ENCODE data around the gene FPGS.

DNA sequence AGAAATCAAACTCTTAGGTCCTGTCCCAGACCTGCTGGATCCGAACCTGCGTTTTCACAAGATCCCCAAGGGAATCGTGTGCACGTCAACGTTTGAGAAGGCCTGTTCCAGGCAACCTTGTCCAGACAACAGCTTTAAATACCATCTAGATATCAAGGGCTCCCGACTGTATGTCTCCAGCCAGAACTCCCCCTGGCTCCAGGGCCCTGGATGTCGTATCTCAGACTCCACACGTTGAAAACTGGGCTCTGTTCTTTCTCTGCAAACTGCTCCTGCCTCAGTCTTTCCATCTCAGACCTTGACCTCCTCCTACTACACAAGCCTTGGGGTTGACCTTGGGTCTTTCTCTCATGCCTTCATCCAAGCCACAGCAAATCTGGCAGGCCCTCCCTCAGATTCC, 57.6 kb downstream of the FPGS start:
- TF ChIP-seq, protein P1, sequence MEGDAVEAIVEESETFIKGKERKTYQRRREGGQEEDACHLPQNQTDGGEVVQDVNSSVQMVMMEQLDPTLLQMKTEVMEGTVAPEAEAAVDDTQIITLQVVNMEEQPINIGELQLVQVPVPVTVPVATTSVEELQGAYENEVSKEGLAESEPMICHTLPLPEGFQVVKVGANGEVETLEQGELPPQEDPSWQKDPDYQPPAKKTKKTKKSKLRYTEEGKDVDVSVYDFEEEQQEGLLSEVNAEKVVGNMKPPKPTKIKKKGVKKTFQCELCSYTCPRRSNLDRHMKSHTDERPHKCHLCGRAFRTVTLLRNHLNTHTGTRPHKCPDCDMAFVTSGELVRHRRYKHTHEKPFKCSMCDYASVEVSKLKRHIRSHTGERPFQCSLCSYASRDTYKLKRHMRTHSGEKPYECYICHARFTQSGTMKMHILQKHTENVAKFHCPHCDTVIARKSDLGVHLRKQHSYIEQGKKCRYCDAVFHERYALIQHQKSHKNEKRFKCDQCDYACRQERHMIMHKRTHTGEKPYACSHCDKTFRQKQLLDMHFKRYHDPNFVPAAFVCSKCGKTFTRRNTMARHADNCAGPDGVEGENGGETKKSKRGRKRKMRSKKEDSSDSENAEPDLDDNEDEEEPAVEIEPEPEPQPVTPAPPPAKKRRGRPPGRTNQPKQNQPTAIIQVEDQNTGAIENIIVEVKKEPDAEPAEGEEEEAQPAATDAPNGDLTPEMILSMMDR (IDR thresholded peaks at IDR 0.05; ENCODE audit: borderline replicate concordance, extremely low read depth, low read length, poor library complexity, severe bottlenecking) = no peak
- no peak for TF ChIP-seq EZH2 (IDR thresholded peaks at IDR 0.05; ENCODE audit: borderline replicate concordance, low read depth, low read length, severe bottlenecking)

Data from DND-41 (cell line).